GM23338 (cell line): ENCODE measurements around the gene ZNF830. TPM values are rescaled to one million over a fixed set of nuclear protein-coding genes. Genes with fewer than 3 reads are reported as not detected.

Source experiments
- ATAC-seq: fragments of 200-7000 bp; cut with Tn5 transposase; 3 replicates; pipeline ENCODE4 v1.9.1; 2020
- DNase-seq: peaks from one replicate; pipeline ENCODE4 v3.0.0-alpha.2; 2015; ENCODE audit warnings: low spot score
- H2AFZ ChIP-seq: fragments of 200-600 bp; sonication (generic); 2 replicates; pipeline ENCODE4 v1.8.0; 2016; ENCODE audit warnings: antibody characterized with exemption, mild to moderate bottlenecking, moderate library complexity
- H3F3A ChIP-seq: fragments of 200-600 bp; sonication (generic); replicated peaks from 2 replicates; pipeline ENCODE4 v1.8.0; 2017; ENCODE audit warnings: antibody characterized with exemption, mixed run types, low read depth
- H3K27ac ChIP-seq: fragments of 200-600 bp; sonication (generic); 2 replicates; pipeline ENCODE4 v1.6.1; 2016; ENCODE audit warnings: low read depth
- H3K27me3 ChIP-seq: fragments of 200-600 bp; sonication (generic); 2 replicates; pipeline ENCODE4 v1.8.0; 2016; ENCODE audit warnings: mild to moderate bottlenecking, mixed run types, moderate library complexity; ENCODE audit not compliant: insufficient read depth
- H3K36me3 ChIP-seq: fragments of 200-600 bp; sonication (generic); 2 replicates; pipeline ENCODE4 v1.8.0; 2016; ENCODE audit warnings: mild to moderate bottlenecking; ENCODE audit not compliant: insufficient read depth
- H3K4me1 ChIP-seq: fragments of 200-600 bp; sonication (generic); 2 replicates; pipeline ENCODE4 v1.8.0; 2016; ENCODE audit warnings: mild to moderate bottlenecking, moderate library complexity; ENCODE audit not compliant: insufficient read depth
- H3K4me2 ChIP-seq: fragments of 200-600 bp; sonication (generic); 2 replicates; pipeline ENCODE4 v1.7.1; 2017; ENCODE audit warnings: mixed run types
- H3K4me3 ChIP-seq: fragments of 200-600 bp; sonication (generic); 2 replicates; pipeline ENCODE4 v1.6.1; 2016; ENCODE audit warnings: mixed run types
- H3K79me2 ChIP-seq: fragments of 200-600 bp; sonication (generic); replicated peaks from 2 replicates; pipeline ENCODE4 v1.8.0; 2017; ENCODE audit warnings: mild to moderate bottlenecking; ENCODE audit not compliant: insufficient read depth
- H3K9me2 ChIP-seq: fragments of 200-600 bp; sonication (generic); 2 replicates; pipeline ENCODE4 v1.8.0; 2017; ENCODE audit not compliant: insufficient read depth
- H4K20me1 ChIP-seq: fragments of 200-600 bp; sonication (generic); replicated peaks from 2 replicates; pipeline ENCODE4 v1.8.0; 2017; ENCODE audit warnings: mild to moderate bottlenecking; ENCODE audit not compliant: insufficient read depth
- H3K27ac Mint-ChIP-seq: 2 replicates; pipeline ENCODE4 v1.8.0; 2020; ENCODE audit warnings: inconsistent platforms, mild to moderate bottlenecking, moderate library complexity, mixed read lengths
- H3K27me3 Mint-ChIP-seq: 3 replicates; pipeline ENCODE4 v1.8.0; 2022; ENCODE audit warnings: low read depth, mild to moderate bottlenecking, moderate library complexity, mixed read lengths, inconsistent platforms; ENCODE audit not compliant: insufficient read depth, poor library complexity
- H3K36me3 Mint-ChIP-seq: 3 replicates; pipeline ENCODE4 v1.8.0; 2021; ENCODE audit warnings: low read depth, mild to moderate bottlenecking, inconsistent platforms, moderate library complexity, mixed read lengths
- H3K4me1 Mint-ChIP-seq: 3 replicates; pipeline ENCODE4 v1.8.0; 2020; ENCODE audit warnings: mild to moderate bottlenecking, inconsistent platforms, mixed read lengths
- H3K4me3 Mint-ChIP-seq: 3 replicates; pipeline ENCODE4 v1.8.0; 2021; ENCODE audit warnings: moderate library complexity, mild to moderate bottlenecking, inconsistent platforms, mixed read lengths
- H3K9me3 Mint-ChIP-seq: 3 replicates; pipeline ENCODE4 v1.8.0; 2020; ENCODE audit warnings: moderate library complexity, mild to moderate bottlenecking, inconsistent platforms, mixed read lengths
- CREB1 ChIP-seq: fragments of 250-450 bp; sonication (Bioruptor Pico); IDR thresholded peaks from 2 replicates; pipeline ENCODE4 v1.5.0; 2020; ENCODE audit warnings: low read depth, mild to moderate bottlenecking, moderate library complexity
- ETS1 ChIP-seq: IDR thresholded peaks from 2 replicates; pipeline ENCODE4 v1.6.1; 2016; ENCODE audit warnings: antibody characterized with exemption
- EZH2phosphoT487 ChIP-seq: fragments of 200-600 bp; sonication (generic); IDR thresholded peaks from one replicate; pipeline ENCODE4 v1.8.1; 2018; ENCODE audit warnings: antibody characterized with exemption; ENCODE audit not compliant: unreplicated experiment
- NANOG ChIP-seq: IDR thresholded peaks from 2 replicates; pipeline ENCODE4 v1.6.1; 2016; ENCODE audit warnings: antibody characterized with exemption, borderline replicate concordance
- POLR2AphosphoS5 ChIP-seq: IDR thresholded peaks from 2 replicates; pipeline ENCODE4 v1.6.1; 2016; ENCODE audit warnings: antibody characterized with exemption, low read depth
- STAT1 ChIP-seq: IDR thresholded peaks from one replicate; pipeline ENCODE4 v1.6.1; 2016; ENCODE audit warnings: antibody characterized with exemption; ENCODE audit not compliant: unreplicated experiment
- ZNF331 ChIP-seq: fragments of 250-450 bp; sonication (Bioruptor Pico); IDR thresholded peaks from 2 replicates; pipeline ENCODE4 v1.5.0; 2020; ENCODE audit warnings: low read depth, mild to moderate bottlenecking, moderate library complexity
- long read RNA-seq: library from polyadenylated mRNA; unstranded; transcript quantifications from one replicate; pipeline ENCODE4 v2.0.0, GENCODE V29; 2020; ENCODE audit not compliant: unreplicated experiment
- polyA plus RNA-seq: library from polyadenylated mRNA; unstranded; fragments of >200 nt; fragmentation: Nextera tagmentation; extraction: Ambion mirVana; gene quantifications from 2 replicates; pipeline ENCODE4 v1.2.1, GENCODE V29; 2016
- total RNA-seq: library from RNA; depleted of rRNA; stranded (reverse); fragments of >200 nt; shearing (Covaris generic); gene quantifications from 2 replicates; pipeline ENCODE4 v1.2.3, GENCODE V29; 2014; rRNA removed
- TF ChIP-seq, protein P1 (sequence below): fragments of 250-450 bp; sonication (Bioruptor Pico); IDR thresholded peaks from 2 replicates; pipeline ENCODE4 v1.5.0; 2020; ENCODE audit warnings: mild to moderate bottlenecking, moderate library complexity

Gene ZNF830, protein sequence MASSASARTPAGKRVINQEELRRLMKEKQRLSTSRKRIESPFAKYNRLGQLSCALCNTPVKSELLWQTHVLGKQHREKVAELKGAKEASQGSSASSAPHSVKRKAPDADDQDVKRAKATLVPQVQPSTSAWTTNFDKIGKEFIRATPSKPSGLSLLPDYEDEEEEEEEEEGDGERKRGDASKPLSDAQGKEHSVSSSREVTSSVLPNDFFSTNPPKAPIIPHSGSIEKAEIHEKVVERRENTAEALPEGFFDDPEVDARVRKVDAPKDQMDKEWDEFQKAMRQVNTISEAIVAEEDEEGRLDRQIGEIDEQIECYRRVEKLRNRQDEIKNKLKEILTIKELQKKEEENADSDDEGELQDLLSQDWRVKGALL
- 12.8 and 14.4 TPM in 2 replicates for total RNA-seq
- polyA plus RNA-seq = 20.4 and 22.3 TPM in 2 replicates
- long read RNA-seq, transcript ZNF830-201 (1 exons, 2,246 nt) = major isoform, 13 of 13 reads
- long read RNA-seq, partial matches to known transcripts = 0 of 13 reads
- long read RNA-seq, other reads (novel, unspliced or antisense) = 0 of 13 reads

- H3K4me3 ChIP-seq = peak within 1 kb of the TSS; percentile 75
- H2AFZ ChIP-seq = peak within 1 kb of the TSS; percentile 87
- H3K9me3 Mint-ChIP-seq = no peaks in the 10 kb centered on the region; the same call in 2 of the 3 replicates
- DNase-seq (peak; percentile 98), ATAC-seq (peak; percentile 93)
- H3K27me3 ChIP-seq = peaks cover 11% of the 10 kb centered on the region
- H3K4me2 ChIP-seq = peak within 1 kb of the TSS; percentile 86
- peaks cover 3% of the 10 kb centered on the region; the same call in 2 of the 3 replicates for H3K4me1 Mint-ChIP-seq
- H3K4me1 ChIP-seq = 0 out of 2 replicates have a peak, but pooled peaks cover 5% of the 10 kb centered on the region
- H3K36me3 ChIP-seq = peaks cover 12% of the 10 kb centered on the region; the same call in 1 of the 2 replicates
- no peaks in the 10 kb centered on the region for H4K20me1 ChIP-seq
- peaks cover 4% of the 10 kb centered on the region for H3K27me3 Mint-ChIP-seq
- H3K9me2 ChIP-seq = 0 out of 2 replicates have a peak, but pooled peaks cover 3% of the 10 kb centered on the region
- TF ChIP-seq ETS1 (peak; percentile 72), CREB1 (CRISPR knock-in tag) (peak; percentile 94), POLR2AphosphoS5 (peak; percentile 94), EZH2phosphoT487 (no peak)
- H3K79me2 ChIP-seq = peaks cover 24% of the 10 kb centered on the region
- peak within 1 kb of the TSS; percentile 100 for H3K27ac Mint-ChIP-seq
- peak within 1 kb of the TSS; percentile 100 for H3K4me3 Mint-ChIP-seq
- peaks cover 13% of the 10 kb centered on the region for H3K36me3 Mint-ChIP-seq
- H3F3A ChIP-seq = no peaks in the 10 kb centered on the region
- peak within 1 kb of the TSS; percentile 95 for H3K27ac ChIP-seq
Measured at GRCh38 chr17:34961093-34961911, at the start of gene ZNF830, which contains the start of gene CCT6B. Gene ZNF830, plus strand, starts transcription at chr17:34961540. Its CDS starts 27 bp downstream, at chr17:34961567. Gene CCT6B, minus strand, starts transcription at chr17:34961460. Its CDS starts 67 bp downstream, at chr17:34961393.

DNA sequence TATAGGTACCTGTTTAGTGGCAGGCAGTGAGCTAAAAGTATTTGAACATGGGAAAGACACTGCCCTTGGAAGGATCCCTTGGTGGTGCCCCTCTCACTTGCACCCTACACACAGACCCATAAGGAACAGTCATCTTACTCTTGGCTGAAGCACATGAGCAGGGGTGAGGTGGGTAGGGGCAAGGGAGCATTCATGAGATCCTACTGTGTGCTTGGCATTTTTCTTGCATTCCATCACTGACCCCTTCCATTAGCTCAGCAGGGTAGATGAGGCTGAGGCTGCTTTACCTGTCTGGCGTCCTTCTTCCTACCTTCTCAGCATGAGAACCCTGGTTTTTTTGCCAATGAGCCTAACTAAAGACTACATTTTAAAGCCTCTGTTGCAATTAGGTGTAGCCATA, 48.3 kb upstream of the ZNF830 start:
- no peak overlapping the region for H2AFZ ChIP-seq
- no peaks in the 10 kb centered on the region for H3K9me2 ChIP-seq
- H3K27me3 ChIP-seq = no peaks in the 10 kb centered on the region
- no peak overlapping the region for H3K27ac ChIP-seq
- ATAC-seq (peak; percentile 75), DNase-seq (peak; percentile 54)
- no peaks in the 10 kb centered on the region for H3K79me2 ChIP-seq
- no peaks in the 10 kb centered on the region for H3K4me1 ChIP-seq
- Mint-ChIP-seq H3K27ac (no peak overlapping the region), H3K4me3 (no peak overlapping the region), H3K9me3 (no peaks in the 10 kb centered on the region), H3K36me3 (no peaks in the 10 kb centered on the region), H3K27me3 (peaks cover 5% of the 10 kb centered on the region), H3K4me1 (peaks cover 8% of the 10 kb centered on the region)
- H4K20me1 ChIP-seq = no peaks in the 10 kb centered on the region
- no peaks in the 10 kb centered on the region for H3K36me3 ChIP-seq
- no peak overlapping the region for H3K4me2 ChIP-seq
- no peaks in the 10 kb centered on the region for H3F3A ChIP-seq
- no peak overlapping the region for H3K4me3 ChIP-seq
- TF ChIP-seq NANOG = no peak
- no peak for TF ChIP-seq EZH2phosphoT487
- TF ChIP-seq ZNF331 (CRISPR knock-in tag) = no peak
- no peak for TF ChIP-seq STAT1
- TF ChIP-seq, protein P1, sequence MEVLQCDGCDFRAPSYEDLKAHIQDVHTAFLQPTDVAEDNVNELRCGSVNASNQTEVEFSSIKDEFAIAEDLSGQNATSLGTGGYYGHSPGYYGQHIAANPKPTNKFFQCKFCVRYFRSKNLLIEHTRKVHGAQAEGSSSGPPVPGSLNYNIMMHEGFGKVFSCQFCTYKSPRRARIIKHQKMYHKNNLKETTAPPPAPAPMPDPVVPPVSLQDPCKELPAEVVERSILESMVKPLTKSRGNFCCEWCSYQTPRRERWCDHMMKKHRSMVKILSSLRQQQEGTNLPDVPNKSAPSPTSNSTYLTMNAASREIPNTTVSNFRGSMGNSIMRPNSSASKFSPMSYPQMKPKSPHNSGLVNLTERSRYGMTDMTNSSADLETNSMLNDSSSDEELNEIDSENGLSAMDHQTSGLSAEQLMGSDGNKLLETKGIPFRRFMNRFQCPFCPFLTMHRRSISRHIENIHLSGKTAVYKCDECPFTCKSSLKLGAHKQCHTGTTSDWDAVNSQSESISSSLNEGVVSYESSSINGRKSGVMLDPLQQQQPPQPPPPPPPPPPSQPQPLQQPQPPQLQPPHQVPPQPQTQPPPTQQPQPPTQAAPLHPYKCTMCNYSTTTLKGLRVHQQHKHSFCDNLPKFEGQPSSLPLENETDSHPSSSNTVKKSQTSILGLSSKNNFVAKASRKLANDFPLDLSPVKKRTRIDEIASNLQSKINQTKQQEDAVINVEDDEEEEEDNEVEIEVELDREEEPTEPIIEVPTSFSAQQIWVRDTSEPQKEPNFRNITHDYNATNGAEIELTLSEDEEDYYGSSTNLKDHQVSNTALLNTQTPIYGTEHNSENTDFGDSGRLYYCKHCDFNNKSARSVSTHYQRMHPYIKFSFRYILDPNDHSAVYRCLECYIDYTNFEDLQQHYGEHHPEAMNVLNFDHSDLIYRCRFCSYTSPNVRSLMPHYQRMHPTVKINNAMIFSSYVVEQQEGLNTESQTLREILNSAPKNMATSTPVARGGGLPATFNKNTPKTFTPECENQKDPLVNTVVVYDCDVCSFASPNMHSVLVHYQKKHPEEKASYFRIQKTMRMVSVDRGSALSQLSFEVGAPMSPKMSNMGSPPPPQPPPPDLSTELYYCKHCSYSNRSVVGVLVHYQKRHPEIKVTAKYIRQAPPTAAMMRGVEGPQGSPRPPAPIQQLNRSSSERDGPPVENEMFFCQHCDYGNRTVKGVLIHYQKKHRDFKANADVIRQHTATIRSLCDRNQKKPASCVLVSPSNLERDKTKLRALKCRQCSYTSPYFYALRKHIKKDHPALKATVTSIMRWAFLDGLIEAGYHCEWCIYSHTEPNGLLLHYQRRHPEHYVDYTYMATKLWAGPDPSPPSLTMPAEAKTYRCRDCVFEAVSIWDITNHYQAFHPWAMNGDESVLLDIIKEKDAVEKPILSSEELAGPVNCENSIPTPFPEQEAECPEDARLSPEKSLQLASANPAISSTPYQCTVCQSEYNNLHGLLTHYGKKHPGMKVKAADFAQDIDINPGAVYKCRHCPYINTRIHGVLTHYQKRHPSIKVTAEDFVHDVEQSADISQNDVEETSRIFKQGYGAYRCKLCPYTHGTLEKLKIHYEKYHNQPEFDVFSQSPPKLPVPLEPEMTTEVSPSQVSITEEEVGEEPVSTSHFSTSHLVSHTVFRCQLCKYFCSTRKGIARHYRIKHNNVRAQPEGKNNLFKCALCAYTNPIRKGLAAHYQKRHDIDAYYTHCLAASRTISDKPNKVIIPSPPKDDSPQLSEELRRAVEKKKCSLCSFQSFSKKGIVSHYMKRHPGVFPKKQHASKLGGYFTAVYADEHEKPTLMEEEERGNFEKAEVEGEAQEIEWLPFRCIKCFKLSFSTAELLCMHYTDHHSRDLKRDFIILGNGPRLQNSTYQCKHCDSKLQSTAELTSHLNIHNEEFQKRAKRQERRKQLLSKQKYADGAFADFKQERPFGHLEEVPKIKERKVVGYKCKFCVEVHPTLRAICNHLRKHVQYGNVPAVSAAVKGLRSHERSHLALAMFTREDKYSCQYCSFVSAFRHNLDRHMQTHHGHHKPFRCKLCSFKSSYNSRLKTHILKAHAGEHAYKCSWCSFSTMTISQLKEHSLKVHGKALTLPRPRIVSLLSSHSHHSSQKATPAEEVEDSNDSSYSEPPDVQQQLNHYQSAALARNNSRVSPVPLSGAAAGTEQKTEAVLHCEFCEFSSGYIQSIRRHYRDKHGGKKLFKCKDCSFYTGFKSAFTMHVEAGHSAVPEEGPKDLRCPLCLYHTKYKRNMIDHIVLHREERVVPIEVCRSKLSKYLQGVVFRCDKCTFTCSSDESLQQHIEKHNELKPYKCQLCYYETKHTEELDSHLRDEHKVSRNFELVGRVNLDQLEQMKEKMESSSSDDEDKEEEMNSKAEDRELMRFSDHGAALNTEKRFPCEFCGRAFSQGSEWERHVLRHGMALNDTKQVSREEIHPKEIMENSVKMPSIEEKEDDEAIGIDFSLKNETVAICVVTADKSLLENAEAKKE (CRISPR knock-in tag) = no peak
